Measurements from ENCODE around the gene ZNF683.

Gene ZNF683

DNA sequence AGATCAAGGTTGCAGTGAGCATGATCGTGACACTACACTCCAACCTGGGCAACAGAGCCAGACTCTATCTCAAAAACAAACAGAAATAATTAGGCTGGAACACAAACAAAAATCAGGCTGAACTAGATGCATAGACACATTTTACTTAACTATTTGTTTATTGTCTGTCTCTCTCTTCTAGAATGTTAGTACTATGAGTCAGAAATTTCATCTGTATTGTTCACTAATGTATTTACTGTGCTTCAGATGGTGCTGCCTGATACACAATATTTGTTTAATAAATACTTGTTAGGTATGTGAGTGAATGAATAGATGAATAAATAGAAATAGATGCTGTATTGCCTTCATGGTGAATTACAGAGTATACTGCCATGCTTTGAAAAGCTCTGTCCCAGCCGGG is 32.1 kb upstream of the ZNF683 start:
- TF ChIP-seq, protein P1, sequence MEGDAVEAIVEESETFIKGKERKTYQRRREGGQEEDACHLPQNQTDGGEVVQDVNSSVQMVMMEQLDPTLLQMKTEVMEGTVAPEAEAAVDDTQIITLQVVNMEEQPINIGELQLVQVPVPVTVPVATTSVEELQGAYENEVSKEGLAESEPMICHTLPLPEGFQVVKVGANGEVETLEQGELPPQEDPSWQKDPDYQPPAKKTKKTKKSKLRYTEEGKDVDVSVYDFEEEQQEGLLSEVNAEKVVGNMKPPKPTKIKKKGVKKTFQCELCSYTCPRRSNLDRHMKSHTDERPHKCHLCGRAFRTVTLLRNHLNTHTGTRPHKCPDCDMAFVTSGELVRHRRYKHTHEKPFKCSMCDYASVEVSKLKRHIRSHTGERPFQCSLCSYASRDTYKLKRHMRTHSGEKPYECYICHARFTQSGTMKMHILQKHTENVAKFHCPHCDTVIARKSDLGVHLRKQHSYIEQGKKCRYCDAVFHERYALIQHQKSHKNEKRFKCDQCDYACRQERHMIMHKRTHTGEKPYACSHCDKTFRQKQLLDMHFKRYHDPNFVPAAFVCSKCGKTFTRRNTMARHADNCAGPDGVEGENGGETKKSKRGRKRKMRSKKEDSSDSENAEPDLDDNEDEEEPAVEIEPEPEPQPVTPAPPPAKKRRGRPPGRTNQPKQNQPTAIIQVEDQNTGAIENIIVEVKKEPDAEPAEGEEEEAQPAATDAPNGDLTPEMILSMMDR (IDR thresholded peaks at IDR 0.05; ENCODE audit: insufficient read depth, low read length): no peak
- TF ChIP-seq, protein P2, sequence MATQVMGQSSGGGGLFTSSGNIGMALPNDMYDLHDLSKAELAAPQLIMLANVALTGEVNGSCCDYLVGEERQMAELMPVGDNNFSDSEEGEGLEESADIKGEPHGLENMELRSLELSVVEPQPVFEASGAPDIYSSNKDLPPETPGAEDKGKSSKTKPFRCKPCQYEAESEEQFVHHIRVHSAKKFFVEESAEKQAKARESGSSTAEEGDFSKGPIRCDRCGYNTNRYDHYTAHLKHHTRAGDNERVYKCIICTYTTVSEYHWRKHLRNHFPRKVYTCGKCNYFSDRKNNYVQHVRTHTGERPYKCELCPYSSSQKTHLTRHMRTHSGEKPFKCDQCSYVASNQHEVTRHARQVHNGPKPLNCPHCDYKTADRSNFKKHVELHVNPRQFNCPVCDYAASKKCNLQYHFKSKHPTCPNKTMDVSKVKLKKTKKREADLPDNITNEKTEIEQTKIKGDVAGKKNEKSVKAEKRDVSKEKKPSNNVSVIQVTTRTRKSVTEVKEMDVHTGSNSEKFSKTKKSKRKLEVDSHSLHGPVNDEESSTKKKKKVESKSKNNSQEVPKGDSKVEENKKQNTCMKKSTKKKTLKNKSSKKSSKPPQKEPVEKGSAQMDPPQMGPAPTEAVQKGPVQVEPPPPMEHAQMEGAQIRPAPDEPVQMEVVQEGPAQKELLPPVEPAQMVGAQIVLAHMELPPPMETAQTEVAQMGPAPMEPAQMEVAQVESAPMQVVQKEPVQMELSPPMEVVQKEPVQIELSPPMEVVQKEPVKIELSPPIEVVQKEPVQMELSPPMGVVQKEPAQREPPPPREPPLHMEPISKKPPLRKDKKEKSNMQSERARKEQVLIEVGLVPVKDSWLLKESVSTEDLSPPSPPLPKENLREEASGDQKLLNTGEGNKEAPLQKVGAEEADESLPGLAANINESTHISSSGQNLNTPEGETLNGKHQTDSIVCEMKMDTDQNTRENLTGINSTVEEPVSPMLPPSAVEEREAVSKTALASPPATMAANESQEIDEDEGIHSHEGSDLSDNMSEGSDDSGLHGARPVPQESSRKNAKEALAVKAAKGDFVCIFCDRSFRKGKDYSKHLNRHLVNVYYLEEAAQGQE (IDR thresholded peaks at IDR 0.05; ENCODE audit: insufficient replicate concordance, low read depth): no peak
- TF ChIP-seq POLR2AphosphoS5 (IDR thresholded peaks at IDR 0.05; ENCODE audit: low read depth) (no peak), GABPA (IDR thresholded peaks at IDR 0.05; ENCODE audit: low read depth) (no peak), SPI1 (IDR thresholded peaks at IDR 0.05; ENCODE audit: borderline replicate concordance, low read depth) (no peak)
- Histone ChIP-seq H3K27me3 (ENCODE audit: insufficient read depth, poor library complexity, severe bottlenecking) (peaks cover 8% of the 10 kb centered on the region), H3K27ac (replicated peaks) (no peak overlapping the region), H3K4me3 (replicated peaks; ENCODE audit: insufficient read depth, low read length) (no peak overlapping the region)
- DNase-seq (ENCODE audit: low read depth in 1 of 2, low spot score in 1 of 2): no peak

DNA sequence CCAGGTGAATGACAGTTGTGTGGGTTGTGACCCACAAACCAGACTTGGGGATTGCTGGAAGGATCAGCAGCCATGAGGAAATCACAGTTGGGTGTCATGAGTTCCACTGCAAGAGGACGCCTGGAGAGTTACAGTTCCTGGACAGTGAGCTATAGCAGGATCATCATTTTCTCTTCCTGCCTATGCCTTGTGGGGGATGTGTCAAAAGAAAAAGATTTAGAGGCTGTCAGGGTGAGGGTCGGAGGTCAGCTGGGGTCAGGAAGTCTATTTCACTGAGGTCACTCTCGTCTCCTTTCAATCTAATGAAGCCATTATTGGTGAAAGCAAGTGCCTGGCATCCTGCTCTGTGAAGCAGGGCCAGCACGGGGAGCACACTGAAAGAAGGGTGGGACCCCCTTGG is 31.1 kb upstream of the ZNF683 start:
- H3K4me3 ChIP-seq (replicated peaks; ENCODE audit: insufficient read depth, low read length): no peak overlapping the region
- no peak for TF ChIP-seq GABPA (IDR thresholded peaks at IDR 0.05; ENCODE audit: low read depth)
- TF ChIP-seq POLR2AphosphoS5 (IDR thresholded peaks at IDR 0.05; ENCODE audit: low read depth): no peak
- TF ChIP-seq, protein P2 (IDR thresholded peaks at IDR 0.05; ENCODE audit: insufficient replicate concordance, low read depth): no peak
- TF ChIP-seq, protein P1 (IDR thresholded peaks at IDR 0.05; ENCODE audit: insufficient read depth, low read length): no peak
- TF ChIP-seq SPI1 (IDR thresholded peaks at IDR 0.05; ENCODE audit: borderline replicate concordance, low read depth): no peak
- no peak overlapping the region for H3K27ac ChIP-seq (replicated peaks)
- no peak for DNase-seq (ENCODE audit: low read depth in 1 of 2, low spot score in 1 of 2)
- peaks cover 2% of the 10 kb centered on the region for H3K27me3 ChIP-seq (ENCODE audit: insufficient read depth, poor library complexity, severe bottlenecking)

DNA sequence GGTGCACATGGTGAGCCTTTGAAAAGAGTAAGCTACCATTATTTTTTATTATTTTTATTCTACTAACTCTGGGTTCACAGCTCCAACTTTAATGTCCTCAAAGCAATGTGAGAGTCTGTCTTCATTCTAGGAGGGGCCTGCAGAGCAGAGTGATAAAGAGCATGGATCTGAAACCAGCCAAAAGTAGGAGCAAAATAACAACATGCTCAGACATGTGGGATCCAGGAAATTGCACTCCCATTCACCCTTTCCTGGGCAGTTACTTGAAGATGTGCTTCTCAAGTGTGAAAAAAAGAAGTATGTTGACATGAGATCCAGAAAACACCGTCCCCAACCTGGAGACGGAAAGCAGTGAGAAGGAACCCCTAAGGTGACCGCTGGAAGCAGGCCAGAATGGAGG is 29.3 kb upstream of the ZNF683 start:
- no peak for DNase-seq (ENCODE audit: low read depth in 1 of 2, low spot score in 1 of 2)
- Histone ChIP-seq H3K27me3 (ENCODE audit: insufficient read depth, poor library complexity, severe bottlenecking) (peaks cover 2% of the 10 kb centered on the region), H3K4me3 (replicated peaks; ENCODE audit: insufficient read depth, low read length) (no peak overlapping the region), H3K27ac (replicated peaks) (no peak overlapping the region)
- no peak for TF ChIP-seq SPI1 (IDR thresholded peaks at IDR 0.05; ENCODE audit: borderline replicate concordance, low read depth)
- no peak for TF ChIP-seq GABPA (IDR thresholded peaks at IDR 0.05; ENCODE audit: low read depth)
- TF ChIP-seq, protein P1 (IDR thresholded peaks at IDR 0.05; ENCODE audit: insufficient read depth, low read length): no peak
- TF ChIP-seq, protein P2 (IDR thresholded peaks at IDR 0.05; ENCODE audit: insufficient replicate concordance, low read depth): no peak
- TF ChIP-seq POLR2AphosphoS5 (IDR thresholded peaks at IDR 0.05; ENCODE audit: low read depth): no peak
